SU-DHL-6 (cell line): ENCODE data around the gene RAB6B.

Experiments
- H2AFZ ChIP-seq: fragments of 200-600 bp; sonication (generic); 2 replicates; pipeline ENCODE4 v1.6.1; 2014; ENCODE audit warnings: low read depth, mild to moderate bottlenecking, moderate library complexity, mixed read lengths, antibody characterized with exemption, low read length; ENCODE audit not compliant: severe bottlenecking
- H3F3A ChIP-seq: fragments of 200-600 bp; shearing (Covaris generic); 2 replicates; pipeline ENCODE4 v1.6.0; 2016; ENCODE audit warnings: antibody characterized with exemption, mild to moderate bottlenecking; ENCODE audit not compliant: insufficient read depth
- H3K27ac ChIP-seq: fragments of 200-600 bp; sonication (generic); 2 replicates; pipeline ENCODE4 v1.5.1; 2016; ENCODE audit warnings: low read depth, mild to moderate bottlenecking, low read length, moderate library complexity, mixed read lengths
- H3K27me3 ChIP-seq: fragments of 200-600 bp; sonication (generic), shearing (Covaris generic); 2 replicates; pipeline ENCODE4 v1.6.0; 2014; ENCODE audit warnings: mild to moderate bottlenecking, low read length
- H3K36me3 ChIP-seq: fragments of 200-600 bp; sonication (generic); 2 replicates; pipeline ENCODE4 v1.6.1; 2014; ENCODE audit warnings: mild to moderate bottlenecking, low read length, mixed read lengths
- H3K4me2 ChIP-seq: fragments of 300-600, 200-600 bp; shearing (Covaris generic), sonication (generic); 2 replicates; pipeline ENCODE4 v1.6.0; 2014; ENCODE audit warnings: low read length, low read depth, mild to moderate bottlenecking; ENCODE audit not compliant: poor library complexity, severe bottlenecking
- H3K4me3 ChIP-seq: fragments of 200-600 bp; sonication (generic); 2 replicates; pipeline ENCODE4 v1.5.1; 2014; ENCODE audit warnings: antibody characterized with exemption, low read length, mild to moderate bottlenecking, mixed read lengths; ENCODE audit not compliant: insufficient read depth, poor library complexity, severe bottlenecking
- H3K79me2 ChIP-seq: fragments of 200-600 bp; sonication (generic); 2 replicates; pipeline ENCODE4 v1.6.1; 2014; ENCODE audit warnings: mild to moderate bottlenecking, low read length, moderate library complexity; ENCODE audit not compliant: insufficient read depth
- H3K9ac ChIP-seq: fragments of 200-600 bp; sonication (generic); 2 replicates; pipeline ENCODE4 v1.7.0; 2014; ENCODE audit warnings: mild to moderate bottlenecking, low read length
- H3K9me2 ChIP-seq: fragments of 200-600 bp; sonication (generic); replicated peaks from 2 replicates; pipeline ENCODE4 v1.6.1; 2014; ENCODE audit warnings: low read length; ENCODE audit not compliant: insufficient read depth
- H3K9me3 ChIP-seq: fragments of 200-600 bp; sonication (generic); 2 replicates; pipeline ENCODE4 v1.6.1; 2014; ENCODE audit warnings: low read length, mixed read lengths; ENCODE audit not compliant: insufficient read depth
- H4K20me1 ChIP-seq: fragments of 200-600 bp; sonication (generic); 2 replicates; pipeline ENCODE4 v1.6.1; 2014; ENCODE audit warnings: low read depth, mild to moderate bottlenecking, antibody characterized with exemption, low read length, moderate library complexity, mixed read lengths
- CTCF ChIP-seq: fragments of 200-600 bp; sonication (generic); IDR thresholded peaks from one replicate; pipeline ENCODE4 v1.5.1; 2017; ENCODE audit warnings: antibody characterized with exemption, mild to moderate bottlenecking, low read length, moderate library complexity; ENCODE audit not compliant: insufficient read depth, poor library complexity, severe bottlenecking
- EZH2phosphoT487 ChIP-seq: fragments of 200-600 bp; sonication (generic), shearing (Covaris generic); conservative IDR thresholded peaks from 2 replicates; pipeline ENCODE4 v1.6.1; 2018; ENCODE audit warnings: mild to moderate bottlenecking, antibody characterized with exemption, low read length, moderate library complexity, mixed read lengths

RAB6B gene

DNA sequence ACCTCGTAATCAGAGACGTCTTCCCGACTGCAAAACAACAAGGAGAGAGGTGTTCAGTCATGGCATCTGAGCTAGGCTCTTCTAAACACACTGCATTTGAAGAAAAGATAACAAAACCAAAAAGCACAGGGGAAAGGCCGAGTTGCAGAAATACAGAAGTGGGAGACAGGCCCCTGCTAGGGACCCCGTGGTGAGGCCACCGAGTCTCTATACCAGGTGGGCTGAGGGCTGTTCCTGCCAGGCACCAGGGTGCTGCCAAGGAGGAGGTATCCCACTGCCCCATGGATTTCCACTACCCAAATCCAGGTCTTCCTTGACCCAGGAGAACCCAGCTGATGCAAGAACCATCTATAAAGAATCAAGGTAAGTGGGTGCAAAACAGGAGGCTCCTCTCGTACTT is 31.1 kb downstream of the RAB6B start:
- Histone ChIP-seq H3K9me3 (no peaks in the 10 kb centered on the region), H3K4me3 (no peak overlapping the region), H3K4me2 (no peak overlapping the region), H3K27ac (no peak overlapping the region), H2AFZ (no peak overlapping the region), H3K9me2 (no peaks in the 10 kb centered on the region), H4K20me1 (no peaks in the 10 kb centered on the region), H3F3A (no peaks in the 10 kb centered on the region), H3K9ac (no peak overlapping the region), H3K79me2 (no peaks in the 10 kb centered on the region), H3K27me3 (no peaks in the 10 kb centered on the region), H3K36me3 (no peaks in the 10 kb centered on the region)
- no peak for TF ChIP-seq CTCF
- TF ChIP-seq EZH2phosphoT487, result no peak

DNA sequence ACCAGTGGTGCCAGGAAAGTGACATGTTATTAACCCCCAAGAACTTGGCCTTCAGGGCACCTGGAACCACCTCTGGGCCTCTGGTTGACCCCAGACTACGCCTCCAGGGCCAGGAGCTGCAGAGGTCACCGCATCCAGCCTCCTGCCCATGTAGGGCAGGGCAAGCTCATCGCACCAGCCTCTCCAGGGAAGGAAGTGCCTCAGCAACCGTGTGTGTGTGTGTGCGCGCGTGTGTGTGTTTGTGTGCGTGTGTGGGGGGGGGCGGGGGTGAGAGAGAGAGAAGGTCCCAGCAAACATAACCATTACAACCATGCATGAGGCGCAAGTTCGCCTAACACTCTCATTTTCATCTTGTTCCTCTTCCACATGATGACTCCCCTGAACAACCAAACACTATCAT is 31.8 kb downstream of the RAB6B start:
- Histone ChIP-seq H3K9me3 (no peaks in the 10 kb centered on the region), H3K79me2 (no peaks in the 10 kb centered on the region), H3K27ac (no peak overlapping the region), H3K4me3 (no peak overlapping the region), H2AFZ (no peak overlapping the region), H3K27me3 (no peaks in the 10 kb centered on the region), H3K9ac (no peak overlapping the region), H3K36me3 (no peaks in the 10 kb centered on the region), H3F3A (no peaks in the 10 kb centered on the region), H3K9me2 (no peaks in the 10 kb centered on the region), H3K4me2 (no peak overlapping the region), H4K20me1 (no peaks in the 10 kb centered on the region)
- no peak for TF ChIP-seq CTCF
- no peak for TF ChIP-seq EZH2phosphoT487

DNA sequence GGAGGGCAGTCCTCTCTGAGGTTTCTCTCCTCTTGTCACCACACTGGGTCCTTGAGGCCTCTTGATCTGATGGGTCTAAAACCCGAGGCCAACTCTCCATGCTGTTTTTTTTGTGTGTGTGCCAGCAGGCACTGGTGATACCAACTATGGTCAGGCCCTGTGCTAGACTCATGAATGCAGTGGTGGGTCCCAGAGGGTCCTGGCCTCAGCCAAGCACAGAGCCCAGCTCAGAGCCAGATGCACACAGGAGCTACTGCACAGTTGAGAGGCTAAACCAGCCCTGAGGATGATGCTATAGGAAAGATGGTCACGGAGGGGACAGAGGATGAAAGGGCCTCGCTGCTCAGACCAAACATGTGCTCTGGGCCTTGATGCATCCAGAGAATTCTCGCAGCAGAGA is 33.5 kb downstream of the RAB6B start:
- H3K36me3 ChIP-seq, result no peaks in the 10 kb centered on the region
- no peaks in the 10 kb centered on the region for H3K9me2 ChIP-seq
- H4K20me1 ChIP-seq, result no peaks in the 10 kb centered on the region
- H3K9me3 ChIP-seq, result no peaks in the 10 kb centered on the region
- no peak overlapping the region for H3K4me3 ChIP-seq
- H3K27me3 ChIP-seq, result no peaks in the 10 kb centered on the region
- H3F3A ChIP-seq, result no peaks in the 10 kb centered on the region
- H3K9ac ChIP-seq, result no peak overlapping the region
- no peaks in the 10 kb centered on the region for H3K79me2 ChIP-seq
- no peak overlapping the region for H3K4me2 ChIP-seq
- no peak overlapping the region for H3K27ac ChIP-seq
- no peak overlapping the region for H2AFZ ChIP-seq
- no peak for TF ChIP-seq EZH2phosphoT487

GRCh38 chr3:133860519-133860918 is 35.2 kb downstream of the RAB6B start:
- Histone ChIP-seq H4K20me1 (no peaks in the 10 kb centered on the region), H3K9me3 (no peaks in the 10 kb centered on the region), H3K9ac (no peak overlapping the region), H3K9me2 (no peaks in the 10 kb centered on the region), H3K36me3 (no peaks in the 10 kb centered on the region), H3K79me2 (no peaks in the 10 kb centered on the region), H2AFZ (no peak overlapping the region), H3K27me3 (no peaks in the 10 kb centered on the region), H3K27ac (no peak overlapping the region), H3K4me3 (no peak overlapping the region), H3K4me2 (no peak overlapping the region), H3F3A (no peaks in the 10 kb centered on the region)
- TF ChIP-seq EZH2phosphoT487 (no peak), CTCF (no peak)
